Activated T-cell treated with anti-CD3 and anti-CD28 coated beads for 24 hours (primary cell): Measurements from ENCODE around the gene USP17L27.
"Not testable (repeated sequence)": the region's sequence is repeated elsewhere in the genome, so short reads cannot be mapped to it uniquely, and the experiment has no call there.

Experiments
- DNase-seq: peaks from one replicate; pipeline ENCODE4 v3.0.0-alpha.2; 2020; ENCODE audit warnings: low read depth

Gene USP17L27

GRCh38 chr4:9343848-9344247 lies at the start of gene USP17L27:
TSS of gene USP17L27 (plus strand) at chr4:9344148. CDS start at chr4:9344148, 0 bp downstream.
- DNase-seq: not testable (repeated sequence)

- not testable (repeated sequence) for DNase-seq
Measured at GRCh38 chr4:9324191-9324590, 19.8 kb upstream of the USP17L27 start.

- not testable (repeated sequence) for DNase-seq
Measured at GRCh38 chr4:9324865-9325264, 19.1 kb upstream of the USP17L27 start, which contains the start of gene USP17L24. TSS of gene USP17L24 (plus strand) at chr4:9325165. CDS start at chr4:9325165, 0 bp downstream.

- not testable (repeated sequence) for DNase-seq
Measured at GRCh38 chr4:9329611-9330010, 14.3 kb upstream of the USP17L27 start, which contains the start of gene USP17L25. TSS of gene USP17L25 (plus strand) at chr4:9329911. CDS start at chr4:9329911, 0 bp downstream.

- DNase-seq: not testable (repeated sequence)
Measured at GRCh38 chr4:9334358-9334757, 9.6 kb upstream of the USP17L27 start, which contains the start of gene USP17L26. TSS of gene USP17L26 (plus strand) at chr4:9334658. CDS start at chr4:9334658, 0 bp downstream.

- DNase-seq: not testable (repeated sequence)
Measured at GRCh38 chr4:9339103-9339502, 4.8 kb upstream of the USP17L27 start, which contains the start of gene USP17L5. TSS of gene USP17L5 (plus strand) at chr4:9339403. CDS start at chr4:9339403, 0 bp downstream.

GRCh38 chr4:9348593-9348992 lies 4.6 kb downstream of the USP17L27 start, which contains the start of gene USP17L28:
TSS of gene USP17L28 (plus strand) at chr4:9348893. CDS start at chr4:9348893, 0 bp downstream.
- not testable (repeated sequence) for DNase-seq

GRCh38 chr4:9350866-9351265 lies 6.9 kb downstream of the USP17L27 start:
- DNase-seq: not testable (repeated sequence)

GRCh38 chr4:9353338-9353737 lies 9.4 kb downstream of the USP17L27 start, which contains the start of gene USP17L29:
TSS of gene USP17L29 (plus strand) at chr4:9353638. CDS start at chr4:9353638, 0 bp downstream.
- DNase-seq: not testable (repeated sequence)

- not testable (repeated sequence) for DNase-seq
Measured at GRCh38 chr4:9362829-9363228, 18.9 kb downstream of the USP17L27 start, which contains the start of gene USP17L30. TSS of gene USP17L30 (plus strand) at chr4:9363129. CDS start at chr4:9363129, 0 bp downstream.

- DNase-seq: not testable (repeated sequence)
Measured at GRCh38 chr4:9379881-9380280, 35.9 kb downstream of the USP17L27 start.

- peak; percentile 47 for DNase-seq
Measured at GRCh38 chr4:9381012-9381534, 37.1 kb downstream of the USP17L27 start.

GRCh38 chr4:9384126-9384525 lies 40.2 kb downstream of the USP17L27 start:
- DNase-seq: no peak

- DNase-seq: not testable (repeated sequence)
Measured at GRCh38 chr4:9389001-9389400, 45.1 kb downstream of the USP17L27 start.
